Amniotic epithelial cell (primary cell): ENCODE measurements around the gene RAB44.
"Not testable (repeated sequence)": the region's sequence is repeated elsewhere in the genome, so short reads cannot be mapped to it uniquely, and the experiment has no call there.

ENCODE experiments used
- DNase-seq: peaks from one replicate; pipeline ENCODE4 v3.0.0-alpha.2; 2010; ENCODE audit warnings: low read depth

Gene RAB44

GRCh38 chr6:36685926-36686667 is 11.5 kb upstream of the RAB44 start:
- DNase-seq: no peak

GRCh38 chr6:36686668-36687513 is 10.7 kb upstream of the RAB44 start:
- DNase-seq: no peak

GRCh38 chr6:36688063-36688738 is 9.4 kb upstream of the RAB44 start:
- no peak for DNase-seq

GRCh38 chr6:36688739-36689075 is 8.9 kb upstream of the RAB44 start:
- DNase-seq: no peak

- DNase-seq: no peak
Measured at GRCh38 chr6:36691011-36691410, 6.6 kb upstream of the RAB44 start.

- DNase-seq: no peak
Measured at GRCh38 chr6:36691612-36692011, 6.0 kb upstream of the RAB44 start.

- DNase-seq: no peak
Measured at GRCh38 chr6:36692220-36692619, 5.4 kb upstream of the RAB44 start.

GRCh38 chr6:36692861-36693702 is 4.5 kb upstream of the RAB44 start:
- DNase-seq: no peak

GRCh38 chr6:36694616-36695015 is 3.0 kb upstream of the RAB44 start:
- no peak for DNase-seq

- no peak for DNase-seq
Measured at GRCh38 chr6:36695414-36695813, 2.2 kb upstream of the RAB44 start.

GRCh38 chr6:36698196-36698595 is 570 bp downstream of the RAB44 start:
- DNase-seq: no peak

GRCh38 chr6:36698871-36699271 is 1.2 kb downstream of the RAB44 start:
- no peak for DNase-seq

GRCh38 chr6:36699348-36699747 is 1.7 kb downstream of the RAB44 start:
- no peak for DNase-seq

GRCh38 chr6:36700071-36700812 is 2.6 kb downstream of the RAB44 start:
- no peak for DNase-seq

- DNase-seq: no peak
Measured at GRCh38 chr6:36700831-36701230, 3.2 kb downstream of the RAB44 start.

- DNase-seq: peak; percentile 56
Measured at GRCh38 chr6:36701401-36701991, 3.9 kb downstream of the RAB44 start.

- no peak for DNase-seq
Measured at GRCh38 chr6:36702656-36703055, 5.0 kb downstream of the RAB44 start.

- no peak for DNase-seq
Measured at GRCh38 chr6:36703081-36703606, 5.5 kb downstream of the RAB44 start.

GRCh38 chr6:36703982-36704381 is 6.4 kb downstream of the RAB44 start:
- no peak for DNase-seq

- DNase-seq: not testable (repeated sequence)
Measured at GRCh38 chr6:36704961-36705577, 7.4 kb downstream of the RAB44 start.
